ENCODE results near the gene SYCE3. TPM values are rescaled to one million over a fixed set of nuclear protein-coding genes. Genes with fewer than 3 reads are reported as not detected.

SYCE3 gene
- total RNA-seq, 1 donor: not detected

GRCh38 chr22:50601669-50602337 lies 39.1 kb upstream of the SYCE3 start:
- peak; percentile 79 for DNase-seq (ENCODE audit: insufficient read length, low spot score, missing footprints)
- H3K27me3 ChIP-seq (ENCODE audit: insufficient read depth, low read length): peaks cover 32% of the 10 kb centered on the region
- no peak for TF ChIP-seq CTCF (IDR thresholded peaks at IDR 0.05; ENCODE audit: extremely low read depth, low read depth, low read length)
- no peak overlapping the region for H3K27ac ChIP-seq (ENCODE audit: low read depth, low read length)
- H3K36me3 ChIP-seq (ENCODE audit: insufficient read depth, low read length): no peaks in the 10 kb centered on the region
- no peak overlapping the region for H3K4me2 ChIP-seq (ENCODE audit: insufficient read depth, low read length)
- H4K20me1 ChIP-seq (ENCODE audit: insufficient read depth, low read length): peaks cover 4% of the 10 kb centered on the region
- H2AFZ ChIP-seq (ENCODE audit: low read length): no peak overlapping the region
- no peak overlapping the region for H3K4me3 ChIP-seq (ENCODE audit: insufficient read depth, low read length)
- no peaks in the 10 kb centered on the region for H3K9me3 ChIP-seq (ENCODE audit: low read depth, low read length)
- no peaks in the 10 kb centered on the region for H3K79me2 ChIP-seq (ENCODE audit: insufficient read depth, low read length)
- no peaks in the 10 kb centered on the region for H3K4me1 ChIP-seq (ENCODE audit: insufficient read depth, low read length)

DNA sequence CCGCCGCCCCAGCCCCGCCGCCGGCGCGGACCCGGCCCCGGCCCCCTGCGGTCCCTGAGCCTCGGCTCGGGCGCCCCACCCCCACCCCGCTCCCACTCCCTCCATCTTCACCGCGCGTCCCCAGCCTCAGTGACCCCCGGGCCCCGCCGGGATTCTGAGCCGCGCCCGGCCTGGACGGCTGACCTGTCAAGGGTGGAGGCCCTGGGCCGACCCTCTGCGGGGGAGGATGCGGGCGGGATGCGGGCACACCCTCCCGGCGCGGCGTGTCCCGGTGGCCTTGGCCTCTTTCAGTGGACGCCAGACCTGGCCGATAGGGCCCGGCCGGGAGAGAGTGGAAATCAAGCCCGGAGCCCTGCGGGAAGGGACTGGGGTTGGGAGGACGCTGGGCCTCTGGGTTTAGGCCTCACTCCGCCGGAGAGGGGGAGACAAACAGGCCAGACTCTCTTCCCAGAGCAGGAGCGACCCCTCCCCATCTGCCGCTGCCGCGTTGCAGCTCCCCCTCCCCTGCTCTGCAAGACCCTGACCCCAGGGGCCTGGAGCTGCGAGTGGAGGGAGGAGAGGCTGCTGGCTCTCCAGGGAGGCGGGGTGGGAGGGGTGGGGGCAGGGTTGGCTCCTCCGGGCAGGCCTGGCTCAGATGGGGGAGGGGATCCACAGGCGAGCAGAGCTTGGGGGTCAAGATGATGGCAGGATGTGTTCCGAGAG lies 38.4 kb upstream of the SYCE3 start:
- H3K4me2 ChIP-seq (ENCODE audit: insufficient read depth, low read length): no peak overlapping the region
- H2AFZ ChIP-seq (ENCODE audit: low read length): no peak overlapping the region
- peaks cover 32% of the 10 kb centered on the region for H3K27me3 ChIP-seq (ENCODE audit: insufficient read depth, low read length)
- H4K20me1 ChIP-seq (ENCODE audit: insufficient read depth, low read length): peaks cover 4% of the 10 kb centered on the region
- H3K79me2 ChIP-seq (ENCODE audit: insufficient read depth, low read length): no peaks in the 10 kb centered on the region
- DNase-seq (ENCODE audit: insufficient read length, low spot score, missing footprints): peak; percentile 88
- H3K27ac ChIP-seq (ENCODE audit: low read depth, low read length): no peak overlapping the region
- TF ChIP-seq CTCF (IDR thresholded peaks at IDR 0.05; ENCODE audit: extremely low read depth, low read depth, low read length): no peak
- no peaks in the 10 kb centered on the region for H3K4me1 ChIP-seq (ENCODE audit: insufficient read depth, low read length)
- no peaks in the 10 kb centered on the region for H3K9me3 ChIP-seq (ENCODE audit: low read depth, low read length)
- no peaks in the 10 kb centered on the region for H3K36me3 ChIP-seq (ENCODE audit: insufficient read depth, low read length)
- H3K4me3 ChIP-seq (ENCODE audit: insufficient read depth, low read length): no peak overlapping the region

GRCh38 chr22:50600538-50600937 lies 37.8 kb upstream of the SYCE3 start, which contains the start of gene MAPK8IP2:
Gene MAPK8IP2 (plus strand): TSS chr22:50600793. CDS start chr22:50600819, 26 bp downstream.
- H3K27me3 ChIP-seq (ENCODE audit: insufficient read depth, low read length): peaks cover 32% of the 10 kb centered on the region
- no peak within 1 kb of the TSS for H2AFZ ChIP-seq (ENCODE audit: low read length)
- DNase-seq (ENCODE audit: insufficient read length, low spot score, missing footprints): peak; percentile 94
- peaks cover 4% of the 10 kb centered on the region for H4K20me1 ChIP-seq (ENCODE audit: insufficient read depth, low read length)
- H3K4me1 ChIP-seq (ENCODE audit: insufficient read depth, low read length): no peaks in the 10 kb centered on the region
- H3K79me2 ChIP-seq (ENCODE audit: insufficient read depth, low read length): no peaks in the 10 kb centered on the region
- H3K4me3 ChIP-seq (ENCODE audit: insufficient read depth, low read length): no peak within 1 kb of the TSS
- H3K9me3 ChIP-seq (ENCODE audit: low read depth, low read length): no peaks in the 10 kb centered on the region
- TF ChIP-seq CTCF (IDR thresholded peaks at IDR 0.05; ENCODE audit: extremely low read depth, low read depth, low read length): no peak
- H3K36me3 ChIP-seq (ENCODE audit: insufficient read depth, low read length): no peaks in the 10 kb centered on the region
- no peak within 1 kb of the TSS for H3K27ac ChIP-seq (ENCODE audit: low read depth, low read length)
- H3K4me2 ChIP-seq (ENCODE audit: insufficient read depth, low read length): no peak within 1 kb of the TSS

GRCh38 chr22:50599816-50600455 lies 37.2 kb upstream of the SYCE3 start:
- Histone ChIP-seq H3K36me3 (ENCODE audit: insufficient read depth, low read length) (no peaks in the 10 kb centered on the region), H3K4me2 (ENCODE audit: insufficient read depth, low read length) (no peak overlapping the region), H3K27ac (ENCODE audit: low read depth, low read length) (no peak overlapping the region), H4K20me1 (ENCODE audit: insufficient read depth, low read length) (peaks cover 4% of the 10 kb centered on the region), H3K4me1 (ENCODE audit: insufficient read depth, low read length) (no peaks in the 10 kb centered on the region), H3K79me2 (ENCODE audit: insufficient read depth, low read length) (no peaks in the 10 kb centered on the region), H3K9me3 (ENCODE audit: low read depth, low read length) (no peaks in the 10 kb centered on the region), H2AFZ (ENCODE audit: low read length) (no peak overlapping the region), H3K4me3 (ENCODE audit: insufficient read depth, low read length) (no peak overlapping the region), H3K27me3 (ENCODE audit: insufficient read depth, low read length) (peaks cover 30% of the 10 kb centered on the region)
- TF ChIP-seq CTCF (IDR thresholded peaks at IDR 0.05; ENCODE audit: extremely low read depth, low read depth, low read length): no peak
- DNase-seq (ENCODE audit: insufficient read length, low spot score, missing footprints): peak; percentile 100
